IPS-15b (cell line): ENCODE results near the gene GABRB3.

Experiments used
- H3K27me3 ChIP-seq: one replicate; pipeline ENCODE4 v1.6.1; 2013; ENCODE audit warnings: low read length; ENCODE audit not compliant: control insufficient read depth, insufficient read depth
- H3K36me3 ChIP-seq: one replicate; pipeline ENCODE4 v1.6.1; 2013; ENCODE audit warnings: low read length; ENCODE audit not compliant: control insufficient read depth, insufficient read depth
- H3K4me1 ChIP-seq: one replicate; pipeline ENCODE4 v1.6.1; 2013; ENCODE audit warnings: mild to moderate bottlenecking, low read length; ENCODE audit not compliant: control insufficient read depth, insufficient read depth
- H3K4me3 ChIP-seq: one replicate; pipeline ENCODE4 v1.5.1; 2013; ENCODE audit warnings: low read depth, low read length
- H3K9ac ChIP-seq: one replicate; pipeline ENCODE4 v1.6.1; 2013; ENCODE audit warnings: low read depth, mild to moderate bottlenecking, low read length
- H3K9me3 ChIP-seq: one replicate; pipeline ENCODE4 v1.6.1; 2013; ENCODE audit warnings: mild to moderate bottlenecking, low read length; ENCODE audit not compliant: control insufficient read depth, insufficient read depth

The GABRB3 gene

DNA sequence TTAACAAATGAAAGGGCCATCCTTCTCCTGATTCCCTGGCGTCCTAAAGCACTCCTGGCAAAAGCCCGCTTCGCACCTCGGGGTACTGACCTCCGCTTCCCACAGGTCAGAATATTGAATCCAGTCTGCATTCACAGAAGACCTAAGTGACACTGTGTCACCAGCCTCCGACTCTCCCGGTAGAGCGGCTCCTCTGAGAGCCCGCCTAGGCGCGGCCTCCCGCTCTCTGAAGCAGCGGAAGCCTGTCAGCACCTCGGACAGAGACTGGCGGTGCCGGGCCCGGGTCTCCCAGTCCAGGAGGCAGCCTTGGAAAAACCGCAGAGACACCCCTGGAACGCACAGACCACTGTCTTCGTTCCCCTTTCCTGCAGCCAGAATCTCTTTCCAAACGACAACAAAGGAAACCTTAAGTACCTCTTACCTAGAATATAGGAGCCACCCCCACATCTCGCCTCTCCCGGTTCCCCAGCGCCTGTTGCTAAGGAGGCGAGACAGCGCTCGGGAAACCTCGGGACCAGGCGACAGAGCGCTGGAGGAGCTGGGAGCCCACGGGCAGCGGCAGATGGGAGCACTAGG, 1.2 kb downstream of the GABRB3 start:
- peak overlapping the region; percentile 42 for H3K9ac ChIP-seq
- H3K9me3 ChIP-seq: no peaks in the 10 kb centered on the region
- H3K36me3 ChIP-seq: no peaks in the 10 kb centered on the region
- H3K4me1 ChIP-seq: peaks cover 43% of the 10 kb centered on the region
- peak overlapping the region; percentile 84 for H3K4me3 ChIP-seq
- peaks cover 2% of the 10 kb centered on the region for H3K27me3 ChIP-seq

DNA sequence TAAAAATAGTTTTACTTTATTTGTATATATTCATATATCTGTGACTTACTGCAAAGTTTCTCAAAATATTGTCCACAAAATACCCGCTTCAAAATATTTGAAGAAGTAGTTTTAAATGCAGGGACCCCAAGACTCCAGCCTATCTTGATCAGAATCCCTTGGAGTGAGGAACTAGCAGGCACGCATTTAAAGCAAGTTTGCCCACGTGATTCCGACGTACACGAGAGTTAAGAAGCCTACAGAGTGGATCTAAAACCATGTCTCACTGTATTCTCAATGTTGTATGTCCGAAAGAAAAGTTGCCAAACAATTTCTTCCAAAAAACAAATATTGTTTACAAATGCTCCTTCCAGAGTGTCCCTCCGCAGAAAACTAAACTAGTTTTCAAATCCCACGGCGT, 1.7 kb downstream of the GABRB3 start:
- Histone ChIP-seq H3K4me3 (peak overlapping the region; percentile 84), H3K9ac (no peak overlapping the region), H3K9me3 (no peaks in the 10 kb centered on the region), H3K27me3 (peaks cover 2% of the 10 kb centered on the region), H3K4me1 (peaks cover 47% of the 10 kb centered on the region), H3K36me3 (no peaks in the 10 kb centered on the region)

DNA sequence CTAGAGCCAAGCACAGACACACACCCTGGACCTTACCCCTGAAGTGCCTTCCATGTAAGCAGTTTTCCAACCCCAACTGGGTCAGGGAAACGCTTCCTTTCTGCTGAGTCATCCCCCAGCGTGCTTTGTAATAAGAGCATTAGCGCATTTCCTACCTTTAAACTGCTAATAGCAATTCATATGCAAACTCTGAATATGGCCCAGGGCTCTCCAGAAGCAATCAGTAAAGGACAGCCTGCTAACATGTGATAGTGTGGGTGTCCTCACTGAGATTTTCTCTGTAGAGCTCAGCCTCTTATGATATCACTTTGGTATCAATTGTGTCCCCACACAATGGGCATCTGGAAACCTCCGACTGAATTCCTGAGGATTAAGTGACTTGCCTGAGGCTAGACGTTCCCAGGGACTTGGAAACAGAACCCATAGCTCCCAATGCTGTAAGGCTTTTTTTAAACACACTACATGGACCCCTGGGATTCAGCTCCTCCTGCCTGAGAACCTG, 5.6 kb downstream of the GABRB3 start:
- Histone ChIP-seq H3K9ac (peak overlapping the region; percentile 67), H3K27me3 (no peaks in the 10 kb centered on the region), H3K4me3 (peak overlapping the region; percentile 38), H3K4me1 (peaks cover 63% of the 10 kb centered on the region), H3K36me3 (no peaks in the 10 kb centered on the region), H3K9me3 (no peaks in the 10 kb centered on the region)

DNA sequence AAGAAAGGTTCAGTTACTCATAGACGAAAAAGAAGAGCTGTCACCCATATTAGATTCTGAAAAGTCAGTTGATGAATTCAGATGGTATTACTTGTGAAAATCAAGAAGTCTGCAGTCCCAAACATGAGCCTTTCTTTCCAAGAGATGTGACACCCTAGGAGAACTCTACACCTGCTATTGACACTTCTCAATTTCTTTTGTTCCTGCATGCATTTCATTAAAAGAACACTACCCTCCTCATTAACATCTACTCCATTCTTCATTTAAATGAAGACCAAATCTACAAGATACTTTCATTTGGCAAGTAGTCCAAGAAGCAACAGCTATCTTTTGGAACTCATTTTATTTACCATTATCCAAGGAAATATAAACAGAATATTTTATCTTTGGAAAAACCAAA, 6.6 kb downstream of the GABRB3 start:
- H3K4me1 ChIP-seq: peaks cover 64% of the 10 kb centered on the region
- H3K4me3 ChIP-seq: peak overlapping the region; percentile 36
- no peaks in the 10 kb centered on the region for H3K9me3 ChIP-seq
- no peak overlapping the region for H3K9ac ChIP-seq
- H3K27me3 ChIP-seq: no peaks in the 10 kb centered on the region
- H3K36me3 ChIP-seq: no peaks in the 10 kb centered on the region

- H3K36me3 ChIP-seq: no peaks in the 10 kb centered on the region
- H3K4me1 ChIP-seq: peaks cover 47% of the 10 kb centered on the region
- no peak overlapping the region for H3K4me3 ChIP-seq
- H3K9me3 ChIP-seq: no peaks in the 10 kb centered on the region
- H3K9ac ChIP-seq: no peak overlapping the region
- no peaks in the 10 kb centered on the region for H3K27me3 ChIP-seq
Measured at GRCh38 chr15:26759986-26760385, 12.9 kb downstream of the GABRB3 start.

DNA sequence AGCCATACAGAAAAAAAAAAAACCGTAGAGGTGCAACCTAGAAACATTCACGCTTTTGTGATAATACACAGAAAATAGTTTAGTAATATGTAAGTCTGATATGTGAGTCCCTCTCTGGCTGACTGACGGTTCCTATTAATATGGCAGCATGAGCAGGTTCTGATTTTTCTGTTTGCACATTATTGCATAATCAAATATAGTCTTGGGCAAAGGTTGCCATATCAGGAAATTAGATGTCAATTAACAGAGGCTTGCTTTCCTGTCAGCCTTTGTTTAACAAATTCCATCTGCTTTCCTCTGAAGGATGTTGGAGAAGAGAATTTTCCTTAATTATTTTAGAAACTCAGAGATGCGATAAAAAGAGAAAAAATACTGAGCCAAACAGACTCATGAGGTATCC, 14.8 kb downstream of the GABRB3 start:
- Histone ChIP-seq H3K9me3 (no peaks in the 10 kb centered on the region), H3K27me3 (no peaks in the 10 kb centered on the region), H3K9ac (no peak overlapping the region), H3K4me3 (no peak overlapping the region), H3K4me1 (peaks cover 40% of the 10 kb centered on the region), H3K36me3 (no peaks in the 10 kb centered on the region)

- no peak overlapping the region for H3K9ac ChIP-seq
- H3K36me3 ChIP-seq: no peaks in the 10 kb centered on the region
- H3K4me3 ChIP-seq: no peak overlapping the region
- no peaks in the 10 kb centered on the region for H3K9me3 ChIP-seq
- H3K4me1 ChIP-seq: peaks cover 31% of the 10 kb centered on the region
- no peaks in the 10 kb centered on the region for H3K27me3 ChIP-seq
Measured at GRCh38 chr15:26757141-26757540, 15.7 kb downstream of the GABRB3 start.

GRCh38 chr15:26744894-26745293, 28.0 kb downstream of the GABRB3 start:
- no peaks in the 10 kb centered on the region for H3K9me3 ChIP-seq
- H3K27me3 ChIP-seq: no peaks in the 10 kb centered on the region
- H3K9ac ChIP-seq: no peak overlapping the region
- no peaks in the 10 kb centered on the region for H3K36me3 ChIP-seq
- H3K4me3 ChIP-seq: no peak overlapping the region
- peaks cover 9% of the 10 kb centered on the region for H3K4me1 ChIP-seq

DNA sequence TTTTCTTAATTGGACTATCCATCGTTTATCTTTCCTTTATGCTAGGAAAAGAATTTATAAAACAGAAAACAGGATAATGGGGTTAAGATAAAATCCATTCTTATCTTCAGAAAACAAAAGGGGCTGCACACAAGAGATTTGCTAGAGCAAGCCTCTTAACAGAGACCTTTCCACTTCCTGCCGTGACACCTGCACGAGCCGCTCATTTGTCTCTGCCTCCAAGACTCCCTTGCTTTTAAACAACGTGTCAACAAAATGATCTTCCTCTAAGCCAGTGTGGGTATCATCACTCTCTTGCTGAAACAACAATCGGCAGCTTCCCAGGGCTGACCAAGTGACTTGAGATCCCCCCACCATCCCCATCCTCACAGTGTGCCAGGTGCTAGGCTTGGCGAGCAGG, 33.1 kb downstream of the GABRB3 start:
- no peaks in the 10 kb centered on the region for H3K9me3 ChIP-seq
- no peak overlapping the region for H3K9ac ChIP-seq
- no peak overlapping the region for H3K4me3 ChIP-seq
- H3K36me3 ChIP-seq: no peaks in the 10 kb centered on the region
- H3K4me1 ChIP-seq: peaks cover 15% of the 10 kb centered on the region
- no peaks in the 10 kb centered on the region for H3K27me3 ChIP-seq

GRCh38 chr15:26738996-26739395, 33.9 kb downstream of the GABRB3 start:
- no peaks in the 10 kb centered on the region for H3K27me3 ChIP-seq
- peaks cover 15% of the 10 kb centered on the region for H3K4me1 ChIP-seq
- H3K9ac ChIP-seq: no peak overlapping the region
- H3K9me3 ChIP-seq: no peaks in the 10 kb centered on the region
- no peak overlapping the region for H3K4me3 ChIP-seq
- H3K36me3 ChIP-seq: no peaks in the 10 kb centered on the region

DNA sequence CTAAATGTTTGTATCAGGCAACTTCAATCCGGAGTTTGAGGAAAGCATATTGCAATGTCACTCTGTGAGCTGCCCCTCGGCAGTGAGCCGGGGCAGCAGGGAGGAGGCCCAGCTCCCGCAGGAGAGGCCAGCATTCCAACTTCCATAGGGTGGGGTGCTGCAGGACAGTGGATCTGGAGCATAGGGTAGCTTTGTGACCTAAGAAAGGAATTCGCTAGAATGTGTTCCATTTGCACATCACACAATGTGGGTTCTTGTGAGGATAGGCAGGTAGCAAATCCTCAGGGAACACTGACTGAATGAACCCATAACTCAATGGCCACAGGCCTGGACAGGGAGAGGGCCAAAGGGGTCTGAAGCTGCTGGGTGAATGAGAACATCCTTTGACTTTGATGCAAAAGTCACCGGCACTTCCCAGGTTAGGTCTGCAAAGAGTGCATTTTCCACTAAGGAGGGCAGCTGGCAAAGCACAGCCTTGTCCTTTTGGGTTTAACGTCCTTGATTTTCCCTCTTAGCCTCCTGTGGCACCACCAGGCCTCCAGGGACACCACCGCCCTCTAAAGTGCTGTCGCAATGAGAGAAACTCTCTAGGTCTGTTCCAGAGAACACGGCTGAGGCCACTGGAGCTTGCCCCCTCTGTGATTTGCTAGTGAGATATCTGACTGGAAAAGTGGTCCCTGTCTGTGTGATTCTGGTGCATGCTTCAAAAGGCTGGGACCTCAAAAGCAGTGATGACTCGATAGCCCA, 36.2 kb downstream of the GABRB3 start:
- Histone ChIP-seq H3K9ac (no peak overlapping the region), H3K27me3 (no peaks in the 10 kb centered on the region), H3K4me3 (no peak overlapping the region), H3K4me1 (peaks cover 15% of the 10 kb centered on the region), H3K36me3 (no peaks in the 10 kb centered on the region), H3K9me3 (no peaks in the 10 kb centered on the region)

- Histone ChIP-seq H3K36me3 (no peaks in the 10 kb centered on the region), H3K9ac (no peak overlapping the region), H3K4me3 (no peak overlapping the region), H3K4me1 (peaks cover 19% of the 10 kb centered on the region), H3K27me3 (no peaks in the 10 kb centered on the region), H3K9me3 (no peaks in the 10 kb centered on the region)
Measured at GRCh38 chr15:26731965-26732364, 40.9 kb downstream of the GABRB3 start.
